Stimulated activated naive CD8-positive, alpha-beta T cell treated with anti-CD3 and anti-CD28 coated beads, Interleukin-15, Interleukin-2, amounts not matched to agents 100 U/mL and 50 U/mL, for 24 hours (primary cell): ENCODE results near the gene DOCK4.

ENCODE experiments used
- ATAC-seq: fragments of 150-1000 bp; cut with Tn5 transposase; one replicate; pipeline ENCODE4 v1.10.0; 2021
- DNase-seq: peaks from one replicate; pipeline ENCODE4 v3.0.0; 2021

Gene DOCK4

GRCh38 chr7:111727905-111728634 is 478.1 kb downstream of the DOCK4 start:
- no peak for ATAC-seq
- DNase-seq = no peak

DNA sequence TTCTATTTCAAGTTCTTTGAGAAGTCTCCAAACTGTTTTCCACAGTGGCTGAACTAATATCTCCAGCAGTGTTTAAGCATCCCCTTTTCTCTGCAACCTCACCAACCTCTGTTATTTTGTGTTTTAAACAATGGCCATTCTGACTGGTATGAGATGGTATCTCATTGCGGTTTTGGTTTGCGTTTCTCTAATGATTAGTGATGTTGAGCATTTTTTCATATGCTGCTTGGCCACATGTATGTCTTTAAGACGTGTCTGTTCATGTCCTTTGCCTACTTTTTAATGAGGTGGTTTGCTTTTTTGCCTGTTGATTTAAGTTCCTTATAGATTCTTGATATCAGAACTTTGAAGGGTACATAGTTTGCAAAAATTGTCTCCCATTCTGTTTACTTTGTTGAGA is 487.3 kb downstream of the DOCK4 start:
- no peak for DNase-seq
- ATAC-seq = no peak

- ATAC-seq (no peak), DNase-seq (no peak)
These were observed 494.7 kb downstream of the DOCK4 start for GRCh38 chr7:111711426-111712065.

DNA sequence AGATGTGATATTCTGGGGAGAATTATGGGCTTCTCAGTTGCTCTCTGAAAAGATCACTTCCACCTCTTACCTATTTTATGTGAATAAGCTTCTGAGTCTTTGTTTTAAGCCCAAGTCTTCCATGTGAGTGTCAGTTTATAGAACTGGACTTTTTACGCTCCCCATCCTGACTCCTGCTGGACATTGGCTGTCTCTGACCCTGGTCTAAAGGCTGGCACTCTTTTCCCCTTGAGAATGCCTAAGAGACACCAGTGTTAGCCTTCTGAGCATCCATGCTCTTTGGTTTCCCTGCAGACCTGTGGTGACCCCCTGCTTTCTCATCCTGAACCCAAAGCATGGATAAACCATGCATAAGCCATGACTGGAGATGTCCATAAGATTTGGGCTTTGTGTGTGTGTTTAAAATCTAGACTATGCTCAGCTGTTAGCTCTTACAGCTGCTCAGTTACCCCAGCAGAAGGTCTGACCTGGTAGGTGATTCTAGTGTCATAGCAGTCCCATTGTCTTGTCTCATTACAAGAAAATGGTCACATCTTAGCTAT is 495.3 kb downstream of the DOCK4 start:
- DNase-seq (no peak), ATAC-seq (no peak)

DNA sequence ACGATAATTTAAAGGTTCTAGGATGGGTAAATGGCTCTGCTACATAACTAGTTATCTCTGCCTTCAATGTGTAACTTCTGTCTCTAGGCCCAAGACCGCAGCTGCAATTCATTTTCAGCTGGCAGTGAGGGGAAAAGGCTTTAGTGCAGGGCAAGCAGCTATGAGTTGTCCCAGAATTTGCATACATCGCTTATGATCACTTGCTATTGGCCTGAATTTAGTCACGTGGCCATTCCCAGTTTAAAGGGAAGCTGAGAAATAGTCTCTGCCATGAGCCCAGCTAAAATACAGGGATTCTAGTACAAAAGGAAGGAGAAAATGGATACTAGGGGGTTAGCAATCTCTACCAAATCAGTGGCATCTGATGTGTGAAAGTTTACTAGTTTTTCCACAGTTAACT is 498.1 kb downstream of the DOCK4 start:
- no peak for ATAC-seq
- DNase-seq = no peak

DNA sequence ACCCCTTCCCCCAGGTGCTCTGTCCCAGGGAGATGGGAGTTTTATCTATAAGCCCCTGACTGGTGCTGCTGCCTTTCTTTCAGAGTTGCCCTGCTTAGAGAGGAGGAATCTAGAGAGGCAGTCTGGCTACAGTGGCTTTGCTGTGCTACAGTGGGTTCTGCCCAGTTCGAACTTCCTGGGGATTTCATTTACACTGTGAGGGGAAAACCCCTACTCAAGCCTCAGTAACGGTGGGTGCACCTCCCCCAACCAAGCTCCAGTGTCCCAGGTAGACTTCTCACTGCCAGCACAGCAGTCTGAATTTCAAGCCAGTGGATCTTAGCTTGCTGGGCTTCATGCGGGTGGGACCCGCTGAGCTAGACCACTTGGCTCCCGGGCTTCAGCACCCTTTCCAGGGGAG is 500.4 kb downstream of the DOCK4 start:
- DNase-seq = no peak
- ATAC-seq = no peak

- DNase-seq (no peak), ATAC-seq (no peak)
These were observed 508.4 kb downstream of the DOCK4 start for GRCh38 chr7:111697771-111698170.

DNA sequence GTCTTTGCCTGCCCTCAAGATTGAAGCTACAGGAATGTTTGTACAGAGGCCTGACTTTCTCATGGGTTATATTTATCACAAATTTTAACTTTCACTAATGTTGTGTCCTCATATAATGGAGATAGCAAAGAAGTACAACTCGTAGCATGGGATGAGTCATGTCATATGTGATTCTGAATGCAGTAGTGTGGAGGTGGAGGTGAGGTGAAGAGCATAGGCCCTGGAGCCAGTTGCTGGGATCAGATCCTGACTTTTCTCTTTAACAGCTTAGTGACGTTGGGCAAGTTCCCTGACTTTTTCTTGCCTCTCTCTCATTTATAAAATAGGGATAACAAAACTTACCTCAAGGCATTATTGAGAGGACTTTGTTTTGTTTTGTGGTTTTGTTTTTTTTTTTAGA is 511.8 kb downstream of the DOCK4 start:
- DNase-seq = no peak

GRCh38 chr7:111690364-111691111 is 515.7 kb downstream of the DOCK4 start:
- no peak for ATAC-seq

More for the DNA sequence above, 511.8 kb downstream of the DOCK4 start:
- ATAC-seq = no peak

DNA sequence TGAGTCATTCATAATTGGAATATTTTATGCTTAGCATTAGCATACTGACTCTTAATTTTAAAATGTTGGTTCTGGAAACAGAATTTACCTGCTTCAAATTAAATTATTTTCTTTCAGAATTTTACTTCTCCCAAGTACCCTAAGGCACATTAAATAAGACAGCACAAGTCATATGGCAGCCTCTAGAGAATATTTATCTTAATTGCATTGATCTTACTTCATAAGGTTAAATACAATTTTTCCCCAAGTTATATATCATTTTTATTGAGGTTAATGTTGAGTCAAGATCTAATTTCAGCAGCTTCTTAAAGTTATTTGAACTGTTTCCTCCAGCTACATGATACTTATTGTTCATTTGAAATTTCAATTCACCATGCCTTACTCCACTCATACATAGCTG is 520.9 kb downstream of the DOCK4 start:
- no peak for DNase-seq
- no peak for ATAC-seq

More at GRCh38 chr7:111690364-111691111, 515.7 kb downstream of the DOCK4 start:
- DNase-seq = no peak

DNA sequence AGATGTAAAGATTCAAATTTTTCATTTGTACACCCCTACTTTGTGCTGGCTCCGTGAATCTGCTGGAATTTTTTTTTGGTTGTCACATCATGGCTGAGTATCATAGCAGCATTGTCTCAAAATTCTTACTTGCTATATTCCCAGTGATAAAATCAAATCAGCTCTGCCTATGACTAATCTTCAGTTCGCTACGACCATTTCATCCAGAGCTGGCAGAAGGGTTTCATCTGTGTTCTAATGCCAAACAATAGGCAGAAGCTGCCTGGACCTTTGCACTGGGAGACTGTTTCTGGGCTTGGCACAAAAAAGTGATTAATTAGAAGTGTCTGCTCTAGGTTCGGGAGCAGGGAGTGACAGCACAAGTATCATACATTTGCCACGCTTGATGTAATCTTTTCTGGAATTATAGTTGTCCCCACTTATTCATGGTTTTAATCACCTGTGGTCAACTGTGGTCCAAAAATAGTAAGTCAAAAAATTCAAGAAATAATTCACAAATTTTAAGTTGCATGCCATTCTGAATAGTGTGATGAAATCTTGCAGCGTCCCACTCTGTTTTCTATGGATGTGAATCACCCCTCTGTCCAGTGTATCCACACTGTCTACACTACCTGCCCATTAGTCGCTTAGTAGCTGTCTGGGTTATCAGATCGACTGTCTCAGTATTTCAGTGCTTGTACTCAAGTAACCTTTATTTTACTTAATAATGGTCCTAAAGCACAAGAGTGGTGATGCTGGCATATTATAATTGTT is 523.4 kb downstream of the DOCK4 start:
- ATAC-seq (no peak), DNase-seq (no peak)

- no peak for ATAC-seq
These were observed 525.0 kb downstream of the DOCK4 start for GRCh38 chr7:111681242-111681641.

GRCh38 chr7:111678986-111679385 is 527.2 kb downstream of the DOCK4 start:
- DNase-seq (no peak), ATAC-seq (no peak)

More at GRCh38 chr7:111681242-111681641, 525.0 kb downstream of the DOCK4 start:
- DNase-seq = no peak

DNA sequence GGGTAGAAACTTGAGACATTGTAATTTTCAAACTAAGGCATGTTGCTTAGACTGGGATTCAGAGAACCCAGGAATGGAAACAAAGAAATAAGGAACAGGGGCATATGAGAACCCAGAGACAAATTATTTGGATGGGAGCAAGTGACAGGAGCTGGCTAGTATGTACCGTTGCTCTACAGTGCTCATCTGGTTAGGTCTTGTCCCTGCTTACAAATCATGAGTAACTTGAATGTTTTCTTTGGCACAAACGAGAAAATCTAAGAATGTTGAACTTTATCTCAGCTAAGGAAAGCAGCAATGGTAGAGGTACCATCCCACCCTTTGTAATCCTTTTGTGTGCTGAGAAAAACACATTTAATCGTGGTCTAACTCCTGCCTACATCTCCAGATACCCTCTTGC is 527.9 kb downstream of the DOCK4 start:
- DNase-seq = no peak
- no peak for ATAC-seq

DNA sequence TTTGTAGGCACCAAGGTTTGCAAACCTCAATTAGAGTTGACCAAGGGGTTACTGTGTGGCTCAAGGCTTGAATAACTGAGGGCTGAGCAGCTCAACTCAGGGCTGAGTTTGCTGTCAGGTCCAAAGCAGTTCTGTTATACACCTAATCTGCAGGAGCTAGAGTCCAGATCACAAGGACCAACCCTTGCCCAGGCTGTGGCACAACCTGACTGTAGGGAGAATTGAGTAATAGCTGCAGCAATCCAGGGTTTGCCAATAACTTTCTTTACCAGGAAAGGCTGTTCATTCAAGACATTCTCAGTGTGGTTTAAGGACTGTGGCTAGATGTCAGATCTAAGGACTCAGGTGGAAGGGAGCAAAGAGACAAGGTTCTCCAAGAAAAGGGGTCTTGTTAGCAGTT is 528.4 kb downstream of the DOCK4 start:
- ATAC-seq = no peak
- no peak for DNase-seq

DNA sequence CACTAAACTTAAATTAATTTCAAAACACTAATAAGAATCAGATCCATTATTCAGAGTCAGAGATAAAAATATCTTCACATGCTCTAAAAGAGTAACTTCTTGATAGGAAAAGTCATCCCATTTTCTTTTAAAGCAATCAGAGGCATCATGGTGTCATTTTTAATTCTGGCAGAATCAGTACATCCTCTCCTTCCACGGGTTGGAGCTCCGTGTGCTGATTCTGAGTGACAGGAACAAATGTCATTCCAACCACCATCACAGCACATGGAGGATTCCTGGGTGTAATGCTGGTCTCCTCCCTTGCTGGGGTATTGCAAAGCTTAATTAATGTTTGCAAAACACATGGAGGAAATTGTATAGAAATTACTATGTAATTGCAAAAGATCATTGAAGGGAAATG is 529.4 kb downstream of the DOCK4 start:
- ATAC-seq (no peak), DNase-seq (no peak)
